H1 (cell line): ENCODE results near the gene HRH3. TPM values are rescaled to one million over a fixed set of nuclear protein-coding genes. Genes with fewer than 3 reads are reported as not detected.

Experiments
- BACH1 ChIP-seq: IDR thresholded peaks from 2 replicates; pipeline ENCODE4 v1.6.1; 2012; ENCODE audit warnings: low read length, improper control_type of control experiment
- CBX5 ChIP-seq: fragments of 300-800, 300-1000 bp; sonication (generic); IDR thresholded peaks from 2 replicates; pipeline ENCODE4 v1.7.1; 2016; ENCODE audit warnings: antibody characterized with exemption, low read length, low read depth
- HDAC6 ChIP-seq: IDR thresholded peaks from one replicate; pipeline ENCODE4 v1.7.1; 2012; ENCODE audit warnings: low read depth, mild to moderate bottlenecking, inconsistent platforms, low read length, moderate library complexity
- KDM1A ChIP-seq: fragments of 200-600, 300-600 bp; sonication (generic); IDR thresholded peaks from 2 replicates; pipeline ENCODE4 v1.7.1; 2016; ENCODE audit warnings: mild to moderate bottlenecking, low read length, borderline replicate concordance
- POLR2A ChIP-seq, 2 experiments: IDR thresholded peaks; 1 replicate in 1 of 2; 2 replicates in 1 of 2; pipeline ENCODE4 v1.6.1; 2011; ENCODE audit warnings: low read depth in 2 of 2, low read length in 2 of 2, mild to moderate bottlenecking in 2 of 2; ENCODE audit errors: control extremely low read depth in 1 of 2
- TAF7 ChIP-seq: optimal IDR thresholded peaks from 2 replicates; pipeline ENCODE3; 2011; ENCODE audit warnings: low read depth, mild to moderate bottlenecking, inconsistent platforms, low read length, moderate library complexity, borderline replicate concordance
- polyA plus RNA-seq, 7 experiments: library from polyadenylated mRNA; depleted of rRNA in 3 of 7; stranded (reverse) in 5 of 7; unstranded in 2 of 7; fragments of >200 nt in 5 of 7; fragments of 200-250 nt in 2 of 7; gene quantifications; 1 replicate in 5 of 7; 2 replicates in 1 of 7; 4 replicates in 1 of 7; pipeline versions ENCODE4 v1.2.1 to v1.2.3, GENCODE V29; 2011 to 2013; ENCODE audit warnings: missing spikeins in 2 of 7, mixed read lengths in 2 of 7
- total RNA-seq: library from RNA; stranded (reverse); fragmentation: NEBNext Ultra II Directional; extraction: Animal tissue kit (Norgen Biotek cat#: 25700); gene quantifications from 2 replicates; pipeline ENCODE4 v1.2.1, GENCODE V29; 2021

The HRH3 gene
- total and polyA plus RNA-seq, 2 of the 8 experiments (the other 6 are each of a cell fraction or from before 2014, with no cell fraction given): 2.0 to 4.5 TPM

DNA sequence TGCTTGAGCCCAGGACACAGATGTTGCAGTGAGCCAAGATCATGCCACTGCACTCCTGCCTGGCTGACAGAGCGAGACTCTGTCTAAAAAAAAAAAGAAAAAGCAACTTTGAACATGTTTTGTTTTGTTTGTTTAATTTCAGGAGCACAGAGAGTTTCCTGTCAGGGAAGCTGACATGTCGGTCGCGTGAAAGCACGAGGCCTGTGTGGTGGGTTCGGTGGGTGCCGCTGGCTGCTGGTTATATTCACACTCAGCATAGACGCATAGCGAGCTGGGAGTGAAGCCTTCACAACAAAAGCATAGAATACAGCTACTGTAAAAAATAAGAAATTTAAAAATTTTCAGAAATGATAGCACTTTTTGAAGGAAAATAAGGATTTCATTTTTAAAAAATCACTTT lies 22.8 kb downstream of the HRH3 start (continued):
- TF ChIP-seq KDM1A: no peak
- no peak for TF ChIP-seq CBX5
- no peak for TF ChIP-seq BACH1
- TF ChIP-seq POLR2A (IDR thresholded peaks at IDR 0.05; ENCODE audit: control extremely low read depth in 1 of 2, low read depth in 2 of 2, low read length in 2 of 2): no peak
- no peak for TF ChIP-seq TAF7
- TF ChIP-seq HDAC6: no peak
